ENCODE measurements around the gene PRDM5.
"Not testable (repeated sequence)": the region's sequence is repeated elsewhere in the genome, so short reads cannot be mapped to it uniquely, and the experiment has no call there.

The PRDM5 gene

DNA sequence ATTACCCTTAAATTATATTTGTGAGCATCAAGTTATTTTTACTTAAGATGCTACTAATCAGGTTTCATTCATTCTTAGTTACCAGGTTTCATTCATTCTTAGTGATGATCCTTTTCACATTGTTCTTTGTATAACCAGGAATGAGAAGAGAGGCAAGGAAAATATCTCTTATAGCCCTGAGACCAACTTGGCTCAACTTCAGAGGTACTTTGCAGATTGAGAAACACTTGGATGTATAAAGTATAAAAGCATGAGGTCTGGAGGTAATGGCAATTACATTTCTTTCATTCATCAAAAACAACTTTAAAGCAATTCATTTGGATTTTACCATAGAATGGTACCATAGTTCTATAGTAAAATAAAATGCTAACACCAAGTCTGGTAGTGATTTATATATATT, 231.0 kb downstream of the PRDM5 start:
- no peak for DNase-seq

DNA sequence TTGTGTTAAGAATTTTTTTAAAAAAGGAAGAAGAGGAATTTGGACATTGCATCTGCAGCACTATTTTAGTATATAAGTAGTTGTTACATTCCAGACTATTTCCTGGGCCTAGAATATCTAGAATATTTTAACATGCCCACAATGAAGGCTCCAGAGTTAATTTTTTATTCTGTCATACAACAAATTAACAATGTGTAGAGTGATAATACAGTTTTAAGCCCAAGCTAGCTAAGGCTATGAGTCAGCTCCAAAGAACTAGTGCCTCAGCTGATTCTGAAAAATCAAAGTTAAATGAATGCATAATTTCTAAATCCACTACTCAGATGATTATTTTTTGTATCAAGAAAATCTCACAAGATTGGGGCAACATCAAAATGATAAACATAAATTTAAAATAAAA, 231.4 kb downstream of the PRDM5 start:
- DNase-seq = no peak

DNA sequence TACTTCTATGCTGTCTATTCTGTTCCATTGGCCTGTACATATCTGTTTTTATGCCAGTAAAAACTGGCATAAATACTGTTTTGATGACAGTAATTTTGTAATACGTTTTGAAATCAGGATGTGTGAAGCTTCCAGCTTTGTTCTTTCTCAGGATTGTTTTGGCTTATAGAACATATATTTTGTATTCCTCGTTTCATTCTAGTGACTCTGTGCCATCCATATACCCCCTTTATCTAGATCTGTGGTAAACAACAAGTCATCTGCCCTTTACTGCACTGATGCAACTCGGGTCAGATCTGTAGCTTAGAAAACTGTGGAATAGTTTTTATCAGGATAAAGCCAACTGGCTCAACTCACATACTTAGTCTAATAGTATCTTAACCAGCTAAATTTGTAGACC, 233.7 kb downstream of the PRDM5 start:
- DNase-seq = no peak

DNA sequence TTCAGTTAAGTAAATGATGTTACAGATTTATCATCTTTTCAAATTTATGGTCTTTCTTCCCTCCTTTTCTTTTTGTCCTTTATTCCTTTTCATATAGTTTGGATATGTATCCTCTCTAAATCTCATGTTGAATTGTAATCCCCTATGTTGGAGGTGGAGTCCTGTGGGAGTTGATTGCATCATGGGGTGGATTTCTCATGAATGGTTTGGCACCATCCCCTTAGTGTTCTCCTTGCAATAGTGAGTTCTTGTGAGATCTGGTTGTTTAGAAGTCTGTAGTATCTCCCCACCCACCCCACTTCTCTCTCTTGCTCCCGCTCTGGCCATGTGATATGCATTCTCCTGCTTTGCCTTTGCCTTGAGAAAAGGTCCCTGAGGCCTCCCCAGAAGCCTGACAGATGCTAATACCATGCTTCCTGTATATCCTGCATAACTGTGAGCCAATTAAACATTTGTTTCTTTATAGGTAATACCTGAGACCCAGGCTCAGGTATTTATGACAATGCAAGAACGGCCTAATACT, 236.7 kb downstream of the PRDM5 start:
- no peak for DNase-seq

DNA sequence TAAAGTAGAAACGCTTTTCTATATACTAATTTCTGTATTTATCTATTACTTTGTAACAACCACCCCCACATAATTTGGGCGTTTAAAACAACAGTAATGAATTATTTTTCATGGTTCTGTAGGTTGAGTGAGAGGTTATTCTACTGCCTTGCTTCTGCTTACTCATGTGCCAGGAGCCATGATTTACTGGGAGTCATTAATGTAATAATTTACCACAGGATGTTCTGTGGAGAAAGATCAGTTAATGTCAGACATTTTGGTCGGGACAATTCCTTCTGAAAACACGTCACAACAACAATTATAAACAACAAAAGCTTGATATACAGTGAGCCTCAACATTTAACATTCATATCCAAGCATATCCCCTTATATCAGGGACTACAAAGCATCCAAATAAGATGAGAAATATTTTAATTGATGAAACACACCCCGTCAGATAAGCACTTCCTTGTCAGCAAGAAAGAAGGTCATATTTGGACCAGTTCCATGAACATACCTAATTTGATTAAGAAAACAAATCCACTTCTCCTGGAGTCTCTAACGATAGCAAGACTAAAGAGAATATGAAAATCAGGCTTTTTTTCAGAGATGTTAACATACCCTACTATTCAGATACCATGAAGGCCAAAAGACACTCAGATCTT, 238.5 kb downstream of the PRDM5 start:
- no peak for DNase-seq

DNA sequence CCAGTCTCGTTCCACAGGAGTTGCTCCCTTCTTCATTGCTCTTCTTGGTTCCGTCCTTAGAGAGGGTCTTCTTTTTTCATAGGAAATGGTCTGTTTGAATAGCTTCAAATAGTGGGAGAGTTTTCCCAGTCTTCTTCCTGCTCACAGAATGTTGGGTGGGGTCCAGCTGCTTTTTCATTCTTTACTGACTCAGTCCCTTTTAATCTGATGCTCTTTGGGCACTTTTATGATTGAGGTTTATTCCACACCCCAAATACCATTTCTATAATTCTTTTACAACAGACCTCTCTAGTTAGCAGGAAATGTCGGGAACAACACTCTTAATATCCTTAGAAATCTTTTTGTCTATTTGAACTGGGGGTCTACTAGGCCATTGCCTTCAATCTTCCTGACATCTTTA, 239.5 kb downstream of the PRDM5 start:
- no peak for DNase-seq

DNA sequence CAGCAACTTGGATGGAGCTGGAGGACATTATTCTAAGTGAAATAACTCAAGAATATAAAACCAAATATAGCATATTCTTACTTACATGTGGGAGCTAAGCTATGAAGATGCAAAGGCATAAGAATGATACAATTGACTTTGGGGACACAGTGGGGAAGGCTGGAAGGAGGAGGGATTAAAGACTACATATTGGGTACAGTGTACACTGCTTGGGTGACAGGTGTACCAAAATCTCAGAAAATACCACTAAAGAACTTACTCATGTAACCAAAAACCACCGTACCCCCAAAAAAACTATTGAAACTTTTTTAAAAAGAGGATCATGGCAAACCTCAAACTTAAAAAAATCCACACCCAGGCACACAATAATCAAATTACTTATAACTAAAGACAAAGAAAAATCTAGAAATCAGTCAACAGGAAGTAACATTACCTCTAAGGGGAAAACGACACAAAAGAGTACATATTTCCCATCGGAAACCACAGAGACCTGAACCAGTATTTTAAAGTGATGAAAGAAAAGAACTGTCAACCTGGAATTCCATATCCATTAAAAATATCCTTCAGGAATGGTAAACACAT, 241.8 kb downstream of the PRDM5 start:
- DNase-seq = no peak

DNA sequence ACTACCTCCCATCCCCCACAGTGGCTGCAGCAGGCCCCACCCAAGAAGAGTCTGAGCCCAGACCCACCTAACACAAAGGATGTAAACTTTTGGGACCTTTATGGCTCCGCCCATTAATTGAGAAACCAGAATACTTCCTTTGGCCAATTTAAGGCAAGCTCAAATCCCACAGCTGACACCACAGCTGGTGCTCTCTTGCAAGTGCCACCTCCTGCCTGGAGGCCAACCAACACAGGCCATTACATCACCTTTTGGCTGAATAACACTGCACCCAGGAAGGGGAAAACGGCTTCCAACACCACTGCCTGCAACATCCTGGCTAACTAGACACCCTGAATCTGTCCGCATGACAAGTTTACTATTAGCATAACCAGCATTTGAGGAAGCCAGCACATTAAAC, 248.8 kb downstream of the PRDM5 start:
- DNase-seq = no peak

DNA sequence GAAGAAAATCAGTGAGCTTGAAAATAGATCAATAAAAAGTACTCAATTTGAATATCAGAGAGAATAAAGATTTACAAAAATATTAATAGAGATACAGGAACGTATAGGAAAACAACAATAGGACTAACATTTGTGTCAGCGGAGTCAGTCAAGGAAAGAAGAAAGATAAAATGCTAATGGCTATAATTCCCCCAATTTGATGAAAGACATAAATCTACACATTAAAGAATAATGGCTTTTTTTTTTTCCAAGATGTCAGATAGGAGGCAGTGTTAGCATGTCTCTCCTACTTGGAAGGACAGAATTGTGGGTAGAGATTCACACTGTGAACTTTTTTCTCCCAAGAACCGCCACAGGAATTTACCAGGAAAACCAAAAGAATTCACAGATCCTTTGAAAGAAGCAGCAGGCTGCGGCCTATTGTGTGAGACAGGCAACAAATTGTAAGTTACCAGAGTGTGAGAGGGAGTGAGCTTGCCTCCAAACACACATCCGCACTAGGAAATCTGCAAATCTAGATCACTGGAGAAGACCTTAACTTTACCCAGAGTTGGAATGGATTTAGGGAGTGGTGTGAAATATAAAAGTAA, 249.9 kb downstream of the PRDM5 start:
- DNase-seq = no peak

DNA sequence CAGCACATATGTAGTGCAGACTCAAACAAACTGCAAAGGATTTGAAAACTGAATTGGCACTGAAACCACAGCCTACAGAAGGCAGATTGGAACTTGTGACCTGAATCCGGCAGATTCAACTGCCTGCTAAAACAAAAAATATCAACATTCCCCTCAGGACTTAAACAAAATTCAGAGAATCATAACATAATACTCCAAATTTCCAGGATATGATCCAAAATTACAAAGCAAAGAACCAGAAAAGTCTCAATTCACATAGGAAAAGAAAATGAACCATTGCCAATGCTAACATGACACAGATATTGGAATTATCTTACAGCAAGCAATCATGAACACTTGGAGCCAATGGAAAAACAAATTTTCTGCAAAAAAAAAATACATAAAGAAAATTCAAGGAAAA, 250.4 kb downstream of the PRDM5 start:
- DNase-seq = no peak

DNA sequence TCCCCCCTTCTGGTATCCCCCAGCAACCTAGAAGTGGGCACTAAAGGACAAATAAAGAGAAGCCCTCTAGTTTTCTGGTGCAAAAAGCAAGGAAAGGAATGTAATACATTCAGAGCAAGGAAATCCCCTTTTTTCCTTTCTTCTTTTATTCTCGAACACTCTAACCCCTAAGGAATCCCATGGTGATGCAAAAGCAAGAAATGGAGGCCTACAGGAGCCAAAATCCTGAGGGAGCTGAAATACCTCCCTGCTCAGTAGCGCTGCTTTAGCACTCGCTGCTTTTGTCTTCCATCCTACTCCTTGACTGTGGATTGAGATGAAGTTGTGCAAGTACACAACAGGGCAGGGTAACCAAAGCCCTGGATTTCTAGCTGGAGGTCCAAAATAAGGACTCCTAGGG, 251.0 kb downstream of the PRDM5 start:
- DNase-seq = no peak

DNA sequence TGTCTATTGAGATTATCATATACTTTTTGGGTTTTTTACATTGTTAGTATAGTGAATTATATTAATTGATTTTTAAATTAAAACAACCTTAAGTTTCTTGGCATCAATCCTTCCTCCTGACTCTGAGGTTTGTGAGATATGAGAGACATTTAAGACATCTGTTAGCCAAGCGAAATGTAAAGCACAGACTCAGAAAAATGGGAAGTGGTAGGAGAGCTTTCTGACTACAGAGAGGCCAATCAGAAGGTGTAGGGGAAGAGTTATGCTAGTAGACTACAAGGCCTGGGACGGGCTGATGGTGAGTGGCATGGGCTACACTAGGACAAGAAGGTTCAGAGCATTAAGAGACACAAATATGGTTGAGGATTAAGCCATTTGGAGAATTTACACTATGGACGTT, 255.4 kb downstream of the PRDM5 start:
- DNase-seq = no peak

DNA sequence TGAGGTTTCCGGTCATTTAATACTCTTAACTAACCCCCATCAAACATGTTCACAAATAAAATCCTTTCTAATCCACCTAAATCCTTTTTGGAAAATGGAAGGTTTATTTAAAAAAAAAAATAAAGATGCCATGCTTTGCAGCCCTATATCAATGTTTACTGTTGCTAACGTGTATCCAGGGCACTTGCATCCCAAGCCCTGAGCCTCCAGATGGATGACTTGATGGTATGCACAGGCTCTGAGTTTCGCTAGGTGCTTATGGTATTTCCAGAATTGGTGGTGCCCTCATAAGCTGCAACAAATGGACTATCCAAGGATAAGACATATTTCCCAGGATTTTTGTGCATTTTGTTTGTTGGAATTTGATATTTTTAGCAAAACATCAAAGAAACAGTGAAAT, 257.7 kb downstream of the PRDM5 start:
- no peak for DNase-seq

DNA sequence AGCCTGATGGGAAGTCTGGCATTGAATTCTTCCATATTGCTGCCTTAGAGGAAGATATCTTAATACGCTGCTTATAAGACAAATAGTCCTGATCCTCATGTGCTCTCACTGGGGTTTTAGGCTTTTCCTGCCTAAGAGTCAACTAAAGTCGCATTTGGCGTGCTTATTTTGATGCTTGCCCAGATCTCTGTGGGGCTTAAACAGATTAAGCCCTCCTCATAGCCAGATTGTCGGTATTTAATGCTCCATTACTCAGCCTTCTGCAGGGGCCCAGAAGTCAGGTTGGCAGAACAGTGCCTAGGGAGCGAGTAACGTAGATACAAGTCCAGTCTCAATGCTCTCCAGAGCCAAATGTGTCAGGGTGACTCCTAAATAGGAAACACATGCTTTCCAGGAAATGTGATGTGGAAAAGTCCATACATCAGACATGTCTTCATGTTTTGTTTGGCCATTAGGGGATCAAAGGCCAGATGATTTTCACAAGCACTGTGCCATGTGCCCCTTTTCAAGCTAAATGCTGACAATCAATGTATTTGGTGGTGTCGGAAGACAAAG, 262.8 kb downstream of the PRDM5 start:
- no peak for DNase-seq

DNA sequence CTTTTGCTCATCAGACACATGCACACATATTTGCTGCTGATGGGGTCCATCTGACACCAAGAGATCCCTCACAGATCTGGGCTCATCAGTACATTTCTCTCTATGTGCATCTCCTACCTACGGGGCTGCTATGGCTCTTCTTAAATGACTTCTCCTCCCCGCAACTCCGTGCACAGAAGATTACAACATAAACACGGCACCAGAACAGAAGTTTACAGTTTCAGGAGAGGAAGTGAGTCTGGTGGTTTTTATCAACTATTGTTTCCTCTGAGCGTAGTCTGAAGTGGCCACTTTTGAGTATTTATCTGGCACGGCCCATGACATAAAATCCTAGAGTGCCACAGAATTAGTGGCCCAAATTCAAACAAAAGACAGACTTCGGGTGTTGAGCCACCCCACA, 263.8 kb downstream of the PRDM5 start:
- DNase-seq = no peak

DNA sequence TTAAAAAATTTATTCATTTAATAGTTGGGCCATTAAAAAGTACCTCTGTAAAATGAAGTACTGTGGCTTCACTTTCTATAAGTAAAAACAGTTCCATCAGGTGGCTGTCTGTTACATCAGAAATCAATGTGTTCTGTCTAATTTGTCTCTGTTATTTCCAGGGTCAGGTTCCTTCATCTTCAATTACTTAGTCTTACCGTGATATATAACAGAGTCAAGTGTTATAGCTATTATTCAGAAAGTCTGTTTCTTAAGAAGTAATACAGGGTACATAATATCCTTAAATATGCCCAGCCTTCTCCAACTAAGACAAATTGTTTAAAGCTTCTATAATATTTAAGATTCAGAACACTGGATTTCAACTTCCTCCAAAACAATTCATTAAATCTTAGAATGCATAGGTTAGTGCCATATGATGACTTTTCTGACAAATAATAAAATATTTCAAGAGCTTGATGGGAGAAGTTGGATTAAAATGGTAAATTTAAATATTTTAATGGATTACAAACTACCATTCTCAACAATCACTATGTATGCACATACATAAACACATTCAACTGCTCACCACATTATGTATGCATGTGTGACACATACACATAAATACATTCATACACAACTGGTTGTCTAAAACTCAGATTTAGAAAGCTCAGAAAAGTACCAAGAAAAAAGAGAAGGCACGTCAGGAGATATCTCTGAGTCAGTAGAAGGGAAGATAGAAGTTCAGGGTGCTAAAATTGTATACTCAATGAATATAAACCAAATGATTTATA, 268.5 kb downstream of the PRDM5 start:
- no peak for DNase-seq

DNA sequence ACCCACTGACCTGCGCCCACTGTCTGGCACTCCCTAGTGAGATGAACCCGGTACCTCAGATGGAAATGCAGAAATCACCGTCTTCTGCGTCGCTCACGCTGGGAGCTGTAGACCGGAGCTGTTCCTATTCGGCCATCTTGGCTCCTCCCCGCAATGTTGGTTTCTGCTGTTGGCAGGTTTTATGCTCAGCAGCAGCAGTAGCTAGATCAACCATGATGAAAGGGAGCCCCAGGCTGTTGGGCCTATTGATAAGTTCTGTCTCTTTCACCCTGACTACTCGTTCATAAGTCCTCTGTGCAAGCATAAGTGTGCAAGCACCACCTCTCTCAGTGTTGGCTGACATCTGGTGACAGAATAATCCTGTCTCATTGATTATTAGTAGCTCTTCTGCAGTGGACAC, 274.2 kb downstream of the PRDM5 start:
- DNase-seq = not testable (repeated sequence)

Measured in stimulated activated naive CD4-positive, alpha-beta T cell treated with Interleukin-2 at 50 U/mL for 16 hours (primary cell).